ENCODE results near the gene GLCE.

DNA sequence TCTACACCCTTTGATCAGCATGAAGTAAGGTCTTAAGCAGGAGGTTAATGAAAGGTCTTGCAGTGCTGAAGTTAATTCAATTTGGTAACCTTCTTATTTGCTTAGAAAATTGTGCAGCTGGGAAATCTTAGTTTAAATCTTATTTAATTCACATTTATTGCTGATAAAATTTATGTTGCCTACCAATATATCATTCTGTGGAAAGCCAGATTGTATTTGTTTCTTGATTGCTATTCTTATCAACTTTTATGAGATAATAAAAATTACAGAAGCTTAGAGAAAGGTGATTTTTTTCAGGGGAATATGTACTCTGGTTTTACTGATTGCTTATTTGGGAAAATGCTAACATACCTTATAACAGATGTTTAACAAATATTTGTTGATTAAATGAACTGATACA lies 74.2 kb downstream of the GLCE start:
- TF ChIP-seq, protein P1, sequence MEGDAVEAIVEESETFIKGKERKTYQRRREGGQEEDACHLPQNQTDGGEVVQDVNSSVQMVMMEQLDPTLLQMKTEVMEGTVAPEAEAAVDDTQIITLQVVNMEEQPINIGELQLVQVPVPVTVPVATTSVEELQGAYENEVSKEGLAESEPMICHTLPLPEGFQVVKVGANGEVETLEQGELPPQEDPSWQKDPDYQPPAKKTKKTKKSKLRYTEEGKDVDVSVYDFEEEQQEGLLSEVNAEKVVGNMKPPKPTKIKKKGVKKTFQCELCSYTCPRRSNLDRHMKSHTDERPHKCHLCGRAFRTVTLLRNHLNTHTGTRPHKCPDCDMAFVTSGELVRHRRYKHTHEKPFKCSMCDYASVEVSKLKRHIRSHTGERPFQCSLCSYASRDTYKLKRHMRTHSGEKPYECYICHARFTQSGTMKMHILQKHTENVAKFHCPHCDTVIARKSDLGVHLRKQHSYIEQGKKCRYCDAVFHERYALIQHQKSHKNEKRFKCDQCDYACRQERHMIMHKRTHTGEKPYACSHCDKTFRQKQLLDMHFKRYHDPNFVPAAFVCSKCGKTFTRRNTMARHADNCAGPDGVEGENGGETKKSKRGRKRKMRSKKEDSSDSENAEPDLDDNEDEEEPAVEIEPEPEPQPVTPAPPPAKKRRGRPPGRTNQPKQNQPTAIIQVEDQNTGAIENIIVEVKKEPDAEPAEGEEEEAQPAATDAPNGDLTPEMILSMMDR (IDR thresholded peaks at IDR 0.05) = no peak
- TF ChIP-seq POLR2A (IDR thresholded peaks at IDR 0.05) = no peak

All from heart left ventricle (tissue), 13 donors.